ENCODE data around the gene AUTS2. TPM values are rescaled to one million over a fixed set of nuclear protein-coding genes. Genes with fewer than 3 reads are reported as not detected.

AUTS2 gene
- total RNA-seq, 6 donors from 2014 or later, result 38.9 to 151 (median 55.8) TPM

DNA sequence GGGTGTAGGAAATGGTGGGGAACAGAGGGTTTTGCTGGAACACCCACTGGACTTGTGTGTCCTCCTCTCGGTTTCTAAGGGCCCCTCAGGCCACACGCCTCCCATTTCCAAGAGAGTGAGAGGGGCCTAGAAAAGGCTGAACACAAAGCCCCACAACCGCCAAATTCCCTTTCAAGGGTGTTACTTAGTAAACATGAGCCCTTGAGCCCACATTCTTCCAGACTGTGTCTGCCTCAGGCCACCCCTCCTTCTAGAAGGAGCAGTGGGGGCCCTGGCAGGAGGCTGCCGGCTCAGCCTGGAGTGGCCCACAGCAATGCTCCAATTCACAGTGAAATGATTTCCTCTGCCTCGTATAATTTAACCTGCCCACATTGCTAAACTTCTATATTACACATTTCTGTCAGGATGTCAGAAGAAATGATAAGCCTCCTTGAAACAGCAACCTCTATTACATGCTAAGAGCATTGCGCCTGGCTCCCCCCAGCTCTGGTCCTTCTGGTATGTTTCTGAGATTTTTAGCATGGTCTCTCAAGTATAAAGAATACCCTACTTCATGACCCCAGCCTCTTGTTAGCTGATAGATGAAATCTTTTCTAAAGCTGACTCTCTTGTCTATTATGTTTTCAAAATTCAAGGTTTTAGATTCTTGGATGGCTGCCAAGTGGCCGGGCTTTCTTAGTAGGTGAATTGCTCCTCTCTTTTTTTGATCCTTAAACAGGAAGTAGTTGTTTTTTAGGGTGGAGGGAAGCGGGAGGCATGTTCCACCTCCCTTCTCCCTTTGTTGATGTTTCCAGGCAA, 859.8 kb downstream of the AUTS2 start:
- no peak for DNase-seq
- H3K36me3 ChIP-seq, result no peaks in the 10 kb centered on the region
- no peaks in the 10 kb centered on the region for H3K27me3 ChIP-seq
- TF ChIP-seq POLR2A (IDR thresholded peaks at IDR 0.05) (no peak), EP300 (IDR thresholded peaks at IDR 0.05) (no peak), POLR2AphosphoS5 (IDR thresholded peaks at IDR 0.05) (no peak)
- TF ChIP-seq, protein P1, sequence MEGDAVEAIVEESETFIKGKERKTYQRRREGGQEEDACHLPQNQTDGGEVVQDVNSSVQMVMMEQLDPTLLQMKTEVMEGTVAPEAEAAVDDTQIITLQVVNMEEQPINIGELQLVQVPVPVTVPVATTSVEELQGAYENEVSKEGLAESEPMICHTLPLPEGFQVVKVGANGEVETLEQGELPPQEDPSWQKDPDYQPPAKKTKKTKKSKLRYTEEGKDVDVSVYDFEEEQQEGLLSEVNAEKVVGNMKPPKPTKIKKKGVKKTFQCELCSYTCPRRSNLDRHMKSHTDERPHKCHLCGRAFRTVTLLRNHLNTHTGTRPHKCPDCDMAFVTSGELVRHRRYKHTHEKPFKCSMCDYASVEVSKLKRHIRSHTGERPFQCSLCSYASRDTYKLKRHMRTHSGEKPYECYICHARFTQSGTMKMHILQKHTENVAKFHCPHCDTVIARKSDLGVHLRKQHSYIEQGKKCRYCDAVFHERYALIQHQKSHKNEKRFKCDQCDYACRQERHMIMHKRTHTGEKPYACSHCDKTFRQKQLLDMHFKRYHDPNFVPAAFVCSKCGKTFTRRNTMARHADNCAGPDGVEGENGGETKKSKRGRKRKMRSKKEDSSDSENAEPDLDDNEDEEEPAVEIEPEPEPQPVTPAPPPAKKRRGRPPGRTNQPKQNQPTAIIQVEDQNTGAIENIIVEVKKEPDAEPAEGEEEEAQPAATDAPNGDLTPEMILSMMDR (IDR thresholded peaks at IDR 0.05), result no peak
- no peak overlapping the region for H3K27ac ChIP-seq
- WGBS, 2 donors, result 51 to 54% methylated on average over 8 of the region's 8 CpGs
- peaks cover 0 to 11% (median 8%) of the 10 kb centered on the region in 4 donors for H3K4me1 ChIP-seq
- no peak overlapping the region for H3K4me3 ChIP-seq
- no peak for ATAC-seq (ENCODE audit: low FRiP score in 2 of 2)
- no peaks in the 10 kb centered on the region for H3K9me3 ChIP-seq

DNA sequence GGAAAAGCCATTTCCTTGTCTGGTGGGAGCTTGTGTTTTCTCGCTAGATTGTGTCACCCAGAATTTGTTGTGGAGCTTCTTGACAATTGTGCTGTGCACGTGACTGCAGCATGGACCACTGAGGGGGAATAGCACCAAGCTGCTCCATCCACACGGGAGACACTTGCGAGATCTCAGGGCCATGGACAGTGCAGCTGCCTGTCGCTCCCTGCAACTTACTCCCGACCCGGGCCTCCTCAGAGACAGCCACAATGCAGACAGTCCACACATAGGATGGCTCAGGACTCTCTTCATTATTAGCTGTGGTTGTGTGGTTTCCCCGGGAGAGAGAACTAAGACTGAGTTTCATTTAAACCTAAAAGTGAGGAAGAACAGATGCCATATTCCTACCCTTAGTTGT, 860.5 kb downstream of the AUTS2 start:
- Histone ChIP-seq H3K27ac (no peak overlapping the region), H3K27me3 (no peaks in the 10 kb centered on the region), H3K36me3 (no peaks in the 10 kb centered on the region), H3K4me3 (no peak overlapping the region), H3K9me3 (no peaks in the 10 kb centered on the region), H3K4me1 (peaks cover 0 to 11% (median 8%) of the 10 kb centered on the region in 4 donors)
- no peak for ATAC-seq (ENCODE audit: low FRiP score in 2 of 2)
- TF ChIP-seq, protein P1 (IDR thresholded peaks at IDR 0.05), result no peak
- TF ChIP-seq POLR2AphosphoS5 (IDR thresholded peaks at IDR 0.05) (no peak), POLR2A (IDR thresholded peaks at IDR 0.05) (no peak), EP300 (IDR thresholded peaks at IDR 0.05) (no peak)
- no peak for DNase-seq
- WGBS, 2 donors, result 82 to 84% methylated on average over 7 to 8 of the region's 8 CpGs

DNA sequence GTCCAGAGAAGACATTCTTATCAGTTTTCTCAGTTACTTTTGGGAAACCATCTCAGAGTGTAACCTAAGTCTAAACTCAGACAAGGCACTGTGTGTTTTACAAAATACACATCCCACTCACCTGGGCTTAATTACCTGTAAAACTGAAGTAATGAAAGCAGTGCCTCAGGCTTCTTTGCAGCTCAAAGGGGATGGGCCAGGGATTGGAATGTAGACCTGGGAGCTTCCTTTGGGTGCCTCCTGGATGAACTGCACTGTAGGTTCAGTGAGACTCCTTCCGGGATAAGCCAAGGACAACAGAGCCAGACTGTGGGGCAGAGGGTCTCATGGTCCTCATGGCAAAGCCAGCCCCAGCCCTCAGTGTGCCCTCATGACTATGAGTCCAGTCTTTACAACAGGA, 861.3 kb downstream of the AUTS2 start:
- H3K27me3 ChIP-seq, result no peaks in the 10 kb centered on the region
- no peak for DNase-seq
- H3K9me3 ChIP-seq, result no peaks in the 10 kb centered on the region
- H3K36me3 ChIP-seq, result no peaks in the 10 kb centered on the region
- H3K4me1 ChIP-seq, result peaks cover 0 to 11% (median 8%) of the 10 kb centered on the region in 4 donors
- no peak overlapping the region for H3K4me3 ChIP-seq
- no peak for ATAC-seq (ENCODE audit: low FRiP score in 2 of 2)
- H3K27ac ChIP-seq, result no peak overlapping the region
- 86 to 100% methylated on average over 1 of the region's 1 CpG for WGBS, 2 donors
- TF ChIP-seq POLR2AphosphoS5 (IDR thresholded peaks at IDR 0.05) (no peak), POLR2A (IDR thresholded peaks at IDR 0.05) (no peak), EP300 (IDR thresholded peaks at IDR 0.05) (no peak)
- TF ChIP-seq, protein P1 (IDR thresholded peaks at IDR 0.05), result no peak

DNA sequence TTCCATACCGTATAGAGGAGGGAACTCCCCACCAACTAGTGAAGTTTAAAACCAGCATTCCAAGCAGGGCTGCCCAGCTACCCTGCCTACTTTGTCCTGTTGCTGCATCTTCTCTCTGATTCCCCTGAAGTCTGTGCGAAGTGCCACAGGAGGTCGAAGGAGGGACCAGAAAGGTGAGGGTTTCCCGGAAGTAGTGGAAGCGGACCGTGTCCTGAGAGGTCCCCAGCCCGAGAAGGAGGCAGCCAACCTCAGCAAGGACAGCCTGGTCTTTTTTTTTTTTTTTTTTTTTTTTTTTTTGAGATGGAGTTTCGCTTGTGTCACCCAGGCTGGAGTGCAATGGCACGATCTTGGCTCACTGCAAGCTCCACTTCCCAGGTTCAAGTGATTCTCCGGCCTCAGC, 861.8 kb downstream of the AUTS2 start:
- H3K27me3 ChIP-seq, result no peaks in the 10 kb centered on the region
- H3K4me1 ChIP-seq, result peaks cover 0 to 11% (median 8%) of the 10 kb centered on the region in 4 donors
- TF ChIP-seq POLR2A (IDR thresholded peaks at IDR 0.05) (no peak), POLR2AphosphoS5 (IDR thresholded peaks at IDR 0.05) (no peak), EP300 (IDR thresholded peaks at IDR 0.05) (no peak)
- TF ChIP-seq, protein P1 (IDR thresholded peaks at IDR 0.05), result no peak
- H3K36me3 ChIP-seq, result no peaks in the 10 kb centered on the region
- H3K9me3 ChIP-seq, result no peaks in the 10 kb centered on the region
- ATAC-seq (ENCODE audit: low FRiP score in 2 of 2) (no peak), DNase-seq (no peak)
- no peak overlapping the region for H3K27ac ChIP-seq
- no peak overlapping the region for H3K4me3 ChIP-seq
- 96% methylated on average over 10 of the region's 10 CpGs for WGBS, 2 donors

DNA sequence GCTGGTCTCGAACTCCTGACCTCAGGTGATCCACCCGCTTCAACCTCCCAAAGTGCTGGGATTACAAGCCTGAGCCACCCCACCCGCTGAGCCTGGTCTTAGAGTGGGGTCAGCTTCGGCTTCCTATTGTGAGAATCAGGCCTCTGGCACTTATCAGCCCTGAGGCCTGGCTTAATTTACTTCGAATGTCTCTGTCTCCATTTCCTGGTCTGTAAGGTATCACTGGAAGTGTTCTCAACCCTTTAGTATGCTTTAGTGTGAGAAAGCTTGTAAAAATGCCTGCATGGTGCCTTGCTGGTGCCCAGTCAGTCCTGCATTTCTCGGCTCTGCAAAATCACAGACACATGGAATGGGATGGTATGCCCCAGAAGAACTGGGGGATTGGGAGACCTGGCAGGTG, 862.3 kb downstream of the AUTS2 start:
- no peak for DNase-seq
- Histone ChIP-seq H3K36me3 (no peaks in the 10 kb centered on the region), H3K27me3 (no peaks in the 10 kb centered on the region), H3K27ac (no peak overlapping the region), H3K4me1 (peaks cover 0 to 11% (median 8%) of the 10 kb centered on the region in 4 donors), H3K4me3 (no peak overlapping the region), H3K9me3 (no peaks in the 10 kb centered on the region)
- WGBS, 2 donors, result 96 to 98% methylated on average over 6 of the region's 6 CpGs
- TF ChIP-seq POLR2A (IDR thresholded peaks at IDR 0.05) (no peak), POLR2AphosphoS5 (IDR thresholded peaks at IDR 0.05) (no peak), EP300 (IDR thresholded peaks at IDR 0.05) (no peak)
- TF ChIP-seq, protein P1 (IDR thresholded peaks at IDR 0.05), result no peak
- ATAC-seq (ENCODE audit: low FRiP score in 2 of 2), result no peak
